NOMO-1 treated with dmso at 0.1 percent for 144 hours (cell line): ENCODE data around the gene FARP2.
A peak's percentile ranks its signal among the peaks of the same experiment; 100 is the strongest.
"Not testable (repeated sequence)": the region's sequence is repeated elsewhere in the genome, so short reads cannot be mapped to it uniquely, and the experiment has no call there.

ENCODE experiments used
- DNase-seq: peaks from one replicate; lab custom pipeline; 2025; ENCODE audit not compliant: unreplicated experiment; lab: John Stamatoyannopoulos, UW

Gene FARP2

GRCh38 chr2:241500016-241500415 is 143.9 kb downstream of the FARP2 start:
- DNase-seq = no peak

- DNase-seq = no peak
Measured at GRCh38 chr2:241500431-241500975, 144.4 kb downstream of the FARP2 start.

GRCh38 chr2:241501099-241501541 is 145.0 kb downstream of the FARP2 start:
- no peak for DNase-seq

GRCh38 chr2:241501551-241501950 is 145.5 kb downstream of the FARP2 start:
- DNase-seq = no peak

GRCh38 chr2:241502281-241502680 is 146.2 kb downstream of the FARP2 start:
- no peak for DNase-seq

GRCh38 chr2:241503776-241504392 is 147.8 kb downstream of the FARP2 start:
- no peak for DNase-seq

- DNase-seq = no peak
Measured at GRCh38 chr2:241505086-241505780, 149.1 kb downstream of the FARP2 start.

GRCh38 chr2:241505781-241506201 is 149.7 kb downstream of the FARP2 start:
- no peak for DNase-seq

- not testable (repeated sequence) for DNase-seq
Measured at GRCh38 chr2:241506317-241506716, 150.2 kb downstream of the FARP2 start.

- no peak for DNase-seq
Measured at GRCh38 chr2:241506793-241507429, 150.8 kb downstream of the FARP2 start.

- DNase-seq = no peak
Measured at GRCh38 chr2:241507430-241508239, 151.6 kb downstream of the FARP2 start.

- DNase-seq = peak; percentile 92
Measured at GRCh38 chr2:241508240-241509154, 152.4 kb downstream of the FARP2 start, which contains the start of gene STK25. TSS of gene STK25 (minus strand) at chr2:241508584. CDS start at chr2:241508035, 549 bp downstream.

- no peak for DNase-seq
Measured at GRCh38 chr2:241509155-241509784, 153.2 kb downstream of the FARP2 start.

GRCh38 chr2:241511091-241511741 is 155.1 kb downstream of the FARP2 start:
- no peak for DNase-seq

- DNase-seq = no peak
Measured at GRCh38 chr2:241514553-241514952, 158.5 kb downstream of the FARP2 start.

- DNase-seq = no peak
Measured at GRCh38 chr2:241514986-241515737, 159.1 kb downstream of the FARP2 start.

GRCh38 chr2:241516520-241516965 is 160.5 kb downstream of the FARP2 start:
- DNase-seq = no peak

- no peak for DNase-seq
Measured at GRCh38 chr2:241517297-241517696, 161.2 kb downstream of the FARP2 start.
